ENCODE data around the gene CREB1.
A peak's percentile ranks its signal among the peaks of the same experiment; 100 is the strongest.
"Not testable (repeated sequence)": the region's sequence is repeated elsewhere in the genome, so short reads cannot be mapped to it uniquely, and the experiment has no call there.

The CREB1 gene

DNA sequence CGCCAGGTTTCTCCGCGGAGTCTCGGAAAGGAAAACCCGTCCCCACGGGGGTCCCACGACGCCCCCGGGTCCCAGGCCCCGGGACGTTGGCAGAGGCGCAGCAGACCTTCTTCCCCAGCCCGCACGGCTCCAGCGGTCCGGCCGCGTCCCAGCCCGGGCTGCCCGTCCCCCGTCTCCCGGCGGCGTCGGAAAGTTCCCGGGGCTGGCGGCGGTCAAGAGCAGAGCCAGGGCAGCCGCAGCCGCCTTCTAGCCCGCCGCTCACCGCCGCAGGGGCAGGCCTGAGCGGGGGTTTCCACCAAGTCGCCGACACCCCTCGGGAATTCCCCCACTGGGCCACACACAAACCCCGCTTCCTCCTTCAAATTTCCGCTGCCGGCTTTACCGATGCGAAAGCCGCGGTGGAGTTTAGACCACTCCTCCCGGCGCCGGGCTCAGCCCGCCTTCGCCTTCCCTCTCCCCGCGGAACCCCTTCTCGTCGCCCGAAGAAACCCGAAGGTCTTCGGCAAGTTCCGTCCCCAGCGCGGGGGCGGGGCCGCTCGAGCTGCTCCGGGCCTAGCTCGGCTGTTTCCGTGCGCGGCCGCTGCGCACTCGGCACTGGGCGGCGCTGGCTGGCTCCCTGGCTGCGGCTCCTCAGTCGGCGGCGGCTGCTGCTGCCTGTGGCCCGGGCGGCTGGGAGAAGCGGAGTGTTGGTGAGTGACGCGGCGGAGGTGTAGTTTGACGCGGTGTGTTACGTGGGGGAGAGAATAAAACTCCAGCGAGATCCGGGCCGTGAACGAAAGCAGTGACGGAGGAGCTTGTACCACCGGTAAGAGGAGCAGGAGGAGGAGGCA is at the start of gene CREB1:
CREB1 (plus strand) TSS at position 633 of the 830 bp plus-strand sequence. CDS start 25,674 bp downstream, outside the sequence.
- DNase-seq: peak; percentile 96

DNA sequence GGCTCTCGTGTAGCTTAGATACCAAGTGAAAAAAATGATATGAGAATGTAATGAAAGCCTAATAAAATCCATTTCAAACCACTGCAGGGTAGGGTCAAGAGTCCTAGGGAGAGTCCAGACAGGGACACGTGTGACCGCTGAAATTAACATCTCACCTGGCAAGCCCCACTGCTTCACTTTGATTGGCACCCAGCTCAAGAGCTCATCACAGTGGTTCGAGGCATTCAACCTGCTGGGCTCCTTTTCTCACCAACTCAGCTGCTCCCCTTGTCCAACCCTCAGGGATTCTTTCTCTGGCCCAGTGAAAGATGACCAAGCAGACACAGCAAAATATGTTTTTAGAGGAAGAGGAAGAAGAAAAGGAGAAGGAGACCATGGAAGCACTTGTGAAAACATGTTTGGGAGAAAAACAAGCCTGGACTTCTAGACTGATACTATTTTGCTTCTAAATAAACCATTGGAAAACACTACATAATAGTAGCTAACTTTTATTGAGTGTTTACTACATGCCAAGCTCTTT is 49.2 kb upstream of the CREB1 start:
- peak; percentile 1 for DNase-seq

DNA sequence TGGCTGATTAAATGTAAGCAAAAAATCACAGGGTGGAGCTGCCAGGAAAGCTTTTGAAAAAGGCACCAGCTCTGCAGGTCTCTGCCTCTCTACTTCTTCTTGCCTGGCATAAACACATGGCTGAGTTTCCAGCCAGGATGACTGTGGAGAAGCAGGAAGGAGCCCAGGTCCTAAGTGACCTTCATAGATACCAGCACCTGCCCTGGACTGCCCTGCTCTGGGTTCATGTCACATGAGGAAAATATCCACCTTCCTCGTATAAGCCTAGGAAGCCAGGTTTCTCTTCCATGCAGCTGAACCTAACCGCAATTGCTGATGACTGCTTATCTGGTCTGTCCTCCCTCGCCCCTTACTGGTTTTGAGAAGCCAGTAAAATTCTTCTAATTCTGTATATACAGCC is 47.8 kb upstream of the CREB1 start:
- DNase-seq: no peak

DNA sequence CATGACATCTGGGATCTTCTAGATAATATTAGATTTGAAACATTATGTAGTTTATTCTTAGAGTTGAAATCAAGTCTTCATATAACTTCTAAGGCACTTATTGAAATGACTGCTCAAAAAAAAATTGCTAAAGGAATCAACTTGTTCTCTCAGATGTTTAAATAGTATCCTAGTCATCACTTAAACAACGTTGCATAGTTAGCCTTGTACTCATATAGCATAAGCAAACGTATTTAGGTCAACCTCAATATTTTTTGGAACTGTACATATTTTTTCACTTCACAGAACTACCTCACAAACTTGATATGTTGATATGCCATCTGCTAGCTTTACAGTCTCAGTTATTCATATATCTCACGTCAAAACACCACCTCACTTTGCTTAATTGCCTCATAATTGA is 47.1 kb upstream of the CREB1 start:
- no peak for DNase-seq

DNA sequence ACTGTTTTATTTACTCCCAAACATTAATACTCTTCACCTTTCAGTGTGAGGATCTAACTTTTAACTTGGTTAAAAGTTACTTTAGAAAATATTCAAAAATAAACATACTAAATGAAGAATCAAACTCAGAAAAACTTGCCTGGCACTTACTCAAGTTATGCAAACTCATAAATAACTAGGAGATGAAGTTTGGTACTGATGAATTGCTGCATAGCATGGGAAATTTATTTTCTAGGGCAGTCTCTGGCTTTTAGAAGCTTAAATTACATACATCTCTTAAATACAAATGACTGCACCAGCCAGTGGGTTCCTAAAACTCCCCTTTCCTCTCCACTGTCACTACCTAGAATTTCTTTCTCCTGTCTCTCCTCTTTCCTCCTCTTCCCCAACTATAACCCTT is 46.7 kb upstream of the CREB1 start:
- DNase-seq: no peak

DNA sequence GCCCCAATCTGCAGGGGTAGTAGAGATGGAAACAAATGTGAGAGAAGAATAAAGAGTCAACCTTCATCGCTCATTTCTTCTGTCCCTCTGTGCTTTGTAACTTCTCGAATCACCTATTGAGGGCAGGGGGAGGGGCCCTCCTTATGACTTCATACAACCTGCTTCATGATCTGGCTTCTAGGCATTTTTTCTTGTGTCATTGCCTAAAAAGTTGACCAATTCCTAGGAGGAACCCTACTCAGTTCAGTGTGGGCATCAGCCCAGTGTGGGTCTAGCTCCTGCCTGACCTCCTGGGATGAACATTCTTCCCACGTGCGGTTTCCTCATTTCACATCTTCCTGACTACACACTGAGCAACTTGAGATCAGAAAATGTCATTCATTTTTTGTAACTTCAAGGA is 46.3 kb upstream of the CREB1 start:
- DNase-seq: no peak

DNA sequence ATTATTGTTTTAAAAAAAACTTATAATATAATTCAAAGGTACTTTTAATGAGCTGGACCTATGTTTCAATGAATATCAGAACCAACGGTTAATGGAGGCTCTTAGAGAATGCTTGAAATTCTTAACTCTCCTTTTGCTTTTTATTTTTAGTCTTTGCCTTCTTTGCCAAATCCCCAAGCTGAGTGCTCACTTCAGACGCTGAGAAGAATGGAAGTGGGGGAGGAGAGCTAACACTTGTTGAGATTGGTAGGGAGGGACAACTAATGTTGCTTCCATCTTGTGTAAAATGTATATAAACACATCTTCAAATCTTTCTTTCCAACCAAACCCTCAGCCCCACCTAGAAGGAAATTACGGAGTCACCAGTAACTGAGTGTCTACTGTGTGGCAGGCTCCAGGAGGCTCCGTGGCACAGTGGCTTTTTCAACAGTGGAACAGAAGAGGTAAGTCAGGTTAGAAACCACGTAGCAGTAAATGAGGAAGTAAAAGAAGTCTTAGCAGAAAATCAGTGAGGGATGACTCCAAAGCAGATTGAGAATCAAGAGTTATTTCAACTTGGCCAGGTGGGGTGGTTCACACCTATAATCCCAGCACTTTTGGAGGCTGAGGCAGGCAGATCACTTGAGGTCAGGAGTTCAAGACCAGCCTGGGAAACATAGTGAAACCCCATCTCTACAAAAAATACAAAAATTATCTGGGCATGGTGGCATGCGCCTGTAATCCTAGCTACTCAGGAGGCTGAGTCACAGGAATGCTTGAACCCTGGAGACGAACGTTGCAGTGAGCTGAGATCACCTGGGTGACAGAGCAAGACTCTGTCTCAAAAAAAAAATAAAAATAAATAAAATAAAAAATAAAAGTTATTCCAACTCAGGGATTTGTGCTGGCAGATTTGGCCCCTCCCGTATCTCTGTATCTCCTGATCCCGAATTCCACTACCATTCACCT is 45.0 kb upstream of the CREB1 start:
- no peak for DNase-seq

DNA sequence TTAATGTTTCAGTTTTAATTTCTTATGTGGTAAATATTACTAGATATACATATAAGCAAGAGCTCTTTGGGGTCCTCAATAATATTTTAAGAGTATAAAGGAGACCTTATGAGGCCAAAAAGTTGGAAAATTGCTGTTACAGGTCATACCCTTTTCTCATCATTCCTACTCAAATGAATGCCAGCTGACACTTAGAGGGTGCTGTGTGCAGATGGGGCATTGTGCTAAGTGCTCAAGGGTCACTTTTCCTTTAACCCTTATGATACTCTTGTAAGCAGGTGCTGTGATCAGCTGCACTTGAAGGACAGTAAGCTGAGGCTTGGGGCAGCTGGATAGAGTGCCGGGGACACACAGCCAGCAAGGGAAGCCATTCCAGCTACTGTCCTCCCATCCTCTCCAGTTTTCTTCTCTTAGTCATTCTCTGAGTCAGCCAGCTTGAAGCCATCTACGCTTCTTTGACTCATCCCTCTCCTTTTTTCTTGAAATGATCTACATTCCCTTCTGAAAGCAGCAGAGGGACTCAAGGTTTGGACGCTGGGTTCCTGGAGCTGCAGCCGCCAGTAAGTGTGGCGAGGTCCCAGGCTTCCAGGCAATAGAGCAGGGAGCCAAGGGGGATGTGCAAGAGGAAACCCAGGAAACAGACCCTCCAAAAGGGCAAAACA is 42.0 kb upstream of the CREB1 start:
- DNase-seq: peak; percentile 7

DNA sequence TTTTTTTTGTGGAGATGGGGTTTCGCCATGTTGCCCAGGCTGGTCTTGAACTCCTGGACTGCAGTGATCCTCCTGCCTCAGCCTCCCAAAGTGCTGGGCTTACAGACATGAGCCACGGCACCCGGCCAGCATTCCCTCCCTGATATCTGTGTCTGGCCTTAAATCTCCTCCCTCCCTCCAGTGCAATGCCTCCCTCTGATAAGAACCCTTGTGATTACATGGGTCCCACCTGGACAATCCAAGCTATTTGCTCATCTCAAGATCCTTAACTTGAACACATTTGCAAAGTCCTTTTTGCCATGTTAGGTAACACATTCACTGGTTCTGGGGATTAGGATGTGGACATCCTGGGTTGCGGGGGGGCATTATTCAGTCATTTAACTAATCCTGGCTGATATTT is 40.5 kb upstream of the CREB1 start:
- no peak for DNase-seq

DNA sequence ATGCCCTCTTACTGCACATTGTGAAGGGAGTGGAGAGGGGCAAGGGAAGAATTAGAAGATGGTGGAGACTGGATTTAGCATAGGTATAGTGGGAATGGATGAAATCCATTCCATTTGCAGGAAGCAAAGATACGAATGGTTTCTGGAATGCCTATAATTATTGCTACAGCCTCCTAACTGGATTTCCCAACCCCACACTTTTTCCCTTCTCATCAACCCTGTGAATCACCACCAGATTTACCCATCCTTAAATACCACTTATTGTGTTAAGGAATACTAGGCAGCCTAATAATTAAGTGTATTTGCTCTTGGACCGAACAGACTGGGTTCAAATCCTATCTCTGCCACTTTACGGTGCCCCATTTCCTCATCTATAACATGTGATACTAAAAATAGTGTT is 39.3 kb upstream of the CREB1 start:
- no peak for DNase-seq

DNA sequence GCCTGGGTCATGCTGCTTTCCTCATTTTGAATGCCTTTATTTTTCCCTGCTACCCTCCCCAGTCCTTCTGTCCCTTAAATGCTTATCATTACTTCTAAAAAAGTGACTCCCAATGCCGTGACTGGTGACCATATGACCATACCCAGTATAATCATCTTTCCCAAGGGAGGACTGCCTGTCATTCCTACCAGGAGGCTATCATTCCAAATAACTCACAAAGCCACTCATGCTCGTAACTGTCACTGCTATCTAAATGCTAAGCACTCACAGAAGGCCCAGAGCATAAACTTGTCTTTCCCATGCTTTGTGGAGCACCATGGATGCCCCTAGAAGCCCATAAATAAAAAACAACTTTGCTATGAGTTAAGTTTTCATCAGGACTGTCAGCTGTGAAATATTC is 38.7 kb upstream of the CREB1 start:
- DNase-seq: no peak

DNA sequence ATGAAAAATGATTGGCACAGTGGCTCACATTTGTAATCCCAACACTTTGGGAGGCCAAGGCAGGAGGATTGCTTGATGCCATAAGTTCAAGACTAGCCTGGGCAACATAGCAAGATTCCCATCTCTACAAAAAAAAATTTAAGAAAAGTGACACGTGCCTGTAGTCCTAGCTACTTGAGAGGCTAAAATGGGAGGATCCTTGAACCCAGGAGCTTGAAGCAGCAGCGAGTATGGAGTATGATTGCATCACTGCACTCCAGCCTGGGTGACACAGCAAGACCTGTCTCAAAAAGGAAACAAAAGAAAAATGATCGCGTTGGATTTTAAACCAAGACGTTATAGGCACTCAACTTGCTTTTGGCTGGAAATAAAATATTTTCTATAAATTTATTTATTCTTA is 37.8 kb upstream of the CREB1 start:
- DNase-seq: peak; percentile 53

DNA sequence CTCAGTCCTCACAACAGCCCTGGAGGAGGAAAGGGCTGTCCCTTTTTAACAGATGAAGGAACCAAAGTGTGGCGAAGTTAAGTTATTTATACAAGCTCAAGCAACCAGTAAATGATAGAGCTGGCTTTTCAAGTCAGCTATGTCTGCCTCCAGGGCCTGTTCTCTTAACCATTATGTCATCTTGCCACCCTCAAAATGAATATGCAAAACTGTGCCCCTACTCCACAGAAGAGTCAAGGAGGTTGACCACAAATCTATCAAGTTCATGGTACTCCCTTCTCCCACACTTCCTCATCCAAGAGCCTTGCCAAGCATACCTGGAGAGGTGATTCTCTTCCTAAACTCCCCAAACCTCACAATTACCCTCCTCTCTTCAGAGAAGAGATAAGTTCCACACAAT is 37.3 kb upstream of the CREB1 start:
- peak; percentile 27 for DNase-seq

DNA sequence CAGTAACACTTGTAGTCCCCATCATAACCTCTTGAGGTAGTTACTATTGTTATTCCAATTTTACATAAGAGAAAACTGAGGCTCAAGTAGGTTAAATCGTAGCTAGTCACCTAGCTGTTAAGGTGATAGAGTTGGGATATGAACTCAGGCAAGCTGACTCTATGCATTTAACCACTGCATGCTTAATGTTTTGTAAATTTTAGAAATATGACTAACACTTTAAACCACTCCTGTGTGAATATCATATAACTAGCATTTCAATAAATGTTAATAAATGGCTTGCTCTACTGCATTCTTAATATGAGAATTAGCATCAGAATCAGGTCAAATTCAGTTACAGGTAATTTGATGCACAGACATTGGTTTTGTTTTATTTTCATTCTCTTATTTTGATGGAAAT is 35.6 kb upstream of the CREB1 start:
- no peak for DNase-seq

DNA sequence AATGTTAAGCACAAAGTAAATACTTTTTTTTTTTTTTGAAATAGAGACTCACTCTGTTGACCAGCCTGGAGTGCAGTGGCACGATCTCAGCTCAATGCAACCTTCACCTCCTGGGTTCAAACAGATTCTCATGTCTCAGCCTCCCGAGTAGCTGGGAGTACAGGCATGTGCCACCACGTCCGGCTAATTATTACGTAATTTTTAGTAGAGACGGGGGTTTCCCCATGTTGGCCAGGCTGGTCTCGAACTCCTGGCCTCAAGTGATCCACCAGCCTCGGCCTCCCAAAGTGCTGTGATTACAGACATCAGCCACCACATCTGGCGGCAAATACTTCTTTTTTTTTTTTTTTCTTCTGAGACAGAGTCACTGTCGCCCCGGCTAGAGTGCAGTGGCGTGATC is 32.8 kb upstream of the CREB1 start:
- DNase-seq: not testable (repeated sequence)

DNA sequence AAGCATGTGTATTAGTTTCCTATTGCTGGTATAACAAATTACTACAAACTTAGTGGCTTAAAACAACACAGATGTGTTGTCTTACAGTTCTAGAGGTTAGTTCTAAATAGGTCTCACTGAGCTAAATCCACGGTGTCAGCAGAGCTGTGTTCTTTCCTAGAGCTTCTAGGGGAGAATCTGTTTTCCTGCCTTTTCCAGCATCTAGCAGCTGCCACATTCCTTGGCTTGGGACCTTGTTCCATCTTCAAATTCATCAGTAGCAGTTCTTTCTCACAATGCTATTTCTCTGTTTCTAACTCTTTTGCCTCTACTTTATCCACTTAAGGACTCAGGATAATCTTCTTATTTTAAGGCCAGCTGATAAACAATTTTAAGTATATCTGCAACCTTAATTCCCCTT is 32.2 kb upstream of the CREB1 start:
- no peak for DNase-seq

DNA sequence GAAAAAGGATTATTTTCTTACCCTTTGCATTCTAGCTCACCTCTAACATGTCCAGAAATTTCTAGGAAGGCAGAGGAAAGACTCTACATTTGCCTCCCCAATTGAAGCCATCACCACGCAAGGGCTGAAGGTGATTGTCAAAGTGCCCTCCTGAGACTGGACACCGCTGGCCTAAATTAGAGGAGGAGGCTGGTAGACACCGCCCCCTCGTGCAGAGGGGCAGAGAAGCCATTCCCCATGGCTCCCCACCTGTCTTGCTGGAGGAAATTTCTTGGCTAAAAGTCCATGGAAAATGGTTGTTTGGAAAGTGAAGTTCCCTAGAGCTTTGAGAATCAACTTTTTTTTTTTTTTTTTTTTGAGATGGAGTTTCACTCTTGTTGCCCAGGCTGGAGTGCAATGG is 31.3 kb upstream of the CREB1 start:
- DNase-seq: no peak

DNA sequence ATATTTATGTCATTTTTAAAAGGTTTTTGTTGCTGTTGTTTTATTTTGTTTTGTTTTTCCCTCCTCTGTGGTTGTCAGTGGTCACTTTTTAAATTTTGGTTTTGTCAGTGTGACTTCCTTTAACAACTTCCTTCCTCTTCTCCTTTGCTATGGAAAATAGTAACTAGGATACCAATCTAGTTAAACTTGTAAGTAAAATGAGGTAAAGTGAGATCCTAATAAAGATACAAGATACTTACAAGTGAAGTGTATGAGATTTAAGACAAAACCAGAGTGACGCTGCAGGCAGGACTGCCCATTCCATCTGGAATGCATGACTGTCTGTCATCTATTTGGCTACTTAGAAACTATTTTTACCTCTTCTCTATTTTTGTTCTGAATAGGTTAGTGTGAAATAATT is 30.6 kb upstream of the CREB1 start:
- DNase-seq: peak; percentile 66

DNA sequence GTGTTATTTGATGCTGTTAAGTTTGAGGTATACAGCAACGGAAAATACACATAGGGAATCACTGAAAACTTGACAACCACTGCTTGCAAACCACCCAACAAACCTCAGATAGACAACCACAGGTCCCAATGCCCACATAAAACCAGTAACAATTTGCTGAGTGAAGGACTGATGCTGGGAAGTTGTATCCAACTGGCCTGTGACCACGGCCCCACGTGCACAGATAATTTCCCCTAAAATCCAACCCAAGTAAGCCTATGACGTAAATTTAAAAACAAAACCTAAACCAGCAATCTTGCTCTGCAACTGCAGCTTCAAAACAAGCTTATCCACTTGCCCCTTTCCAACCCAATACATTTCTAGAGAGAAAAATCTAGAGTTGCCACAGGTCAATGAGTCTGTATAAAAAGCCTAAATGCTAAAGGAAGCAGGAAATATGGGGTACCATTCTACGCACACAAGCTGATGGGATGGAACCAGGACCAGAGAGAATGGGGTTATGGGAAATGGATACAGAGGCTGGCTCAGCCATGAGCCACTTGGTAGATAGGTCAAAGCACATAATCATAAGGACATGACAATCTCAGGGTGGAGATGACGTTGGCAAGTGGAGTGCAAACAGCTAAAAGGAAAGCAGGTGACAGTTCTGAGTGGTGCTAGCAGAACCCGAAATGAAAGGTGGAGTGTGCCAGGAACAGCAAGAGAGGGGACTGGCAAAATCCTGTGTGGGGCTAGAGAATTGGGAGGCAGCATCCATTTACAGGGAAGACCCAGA is 27.8 kb upstream of the CREB1 start:
- peak; percentile 53 for DNase-seq

DNA sequence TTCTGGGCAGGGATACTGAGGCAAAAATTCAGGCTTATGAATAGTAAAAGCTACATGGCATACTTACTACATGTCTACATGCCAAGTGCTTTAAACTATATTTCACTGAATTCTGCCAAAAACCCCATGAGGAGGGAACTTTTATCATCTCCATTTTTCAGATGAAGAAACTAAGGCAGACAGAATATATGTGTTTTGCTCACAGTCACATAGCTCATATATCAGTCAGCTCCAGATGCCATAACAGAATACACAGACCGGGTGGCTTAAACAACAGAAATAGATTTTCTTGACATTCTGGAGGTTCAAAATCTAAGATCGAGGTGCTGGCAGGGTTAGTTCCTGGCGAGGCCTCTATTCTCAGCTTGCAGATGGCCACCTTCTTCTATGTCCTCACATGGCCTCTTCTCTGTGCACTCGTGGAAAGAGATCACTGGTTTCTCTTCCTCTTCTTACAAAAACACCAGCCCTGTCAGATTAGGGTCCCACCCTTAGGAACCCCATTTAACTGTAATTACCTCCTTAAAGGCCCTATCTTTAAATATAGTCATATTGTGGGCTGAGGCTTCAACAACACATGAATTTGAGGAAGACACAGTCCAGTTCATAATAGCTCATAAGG is 27.1 kb upstream of the CREB1 start:
- DNase-seq: peak; percentile 88

DNA sequence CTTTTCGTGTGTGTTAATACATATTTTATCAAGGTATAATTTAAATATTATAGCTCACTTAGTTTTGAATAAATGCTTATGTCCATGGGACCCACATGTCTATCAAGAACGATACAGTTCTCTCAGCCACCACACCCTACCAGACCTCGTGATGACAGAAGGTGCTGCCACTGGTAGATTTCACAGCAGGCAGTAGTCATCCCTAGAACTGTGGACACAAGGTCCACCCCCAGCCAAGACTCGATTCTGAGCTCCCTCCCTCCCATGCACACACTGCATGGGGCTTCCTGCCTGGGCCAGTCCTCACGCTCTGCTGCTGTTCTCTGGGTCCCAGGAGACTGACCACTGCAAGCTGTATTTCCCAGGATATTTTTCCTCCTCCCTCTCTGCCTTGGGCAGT is 26.5 kb upstream of the CREB1 start:
- DNase-seq: peak; percentile 63
